ENCODE measurements around the gene CACNA2D4.

Gene CACNA2D4

DNA sequence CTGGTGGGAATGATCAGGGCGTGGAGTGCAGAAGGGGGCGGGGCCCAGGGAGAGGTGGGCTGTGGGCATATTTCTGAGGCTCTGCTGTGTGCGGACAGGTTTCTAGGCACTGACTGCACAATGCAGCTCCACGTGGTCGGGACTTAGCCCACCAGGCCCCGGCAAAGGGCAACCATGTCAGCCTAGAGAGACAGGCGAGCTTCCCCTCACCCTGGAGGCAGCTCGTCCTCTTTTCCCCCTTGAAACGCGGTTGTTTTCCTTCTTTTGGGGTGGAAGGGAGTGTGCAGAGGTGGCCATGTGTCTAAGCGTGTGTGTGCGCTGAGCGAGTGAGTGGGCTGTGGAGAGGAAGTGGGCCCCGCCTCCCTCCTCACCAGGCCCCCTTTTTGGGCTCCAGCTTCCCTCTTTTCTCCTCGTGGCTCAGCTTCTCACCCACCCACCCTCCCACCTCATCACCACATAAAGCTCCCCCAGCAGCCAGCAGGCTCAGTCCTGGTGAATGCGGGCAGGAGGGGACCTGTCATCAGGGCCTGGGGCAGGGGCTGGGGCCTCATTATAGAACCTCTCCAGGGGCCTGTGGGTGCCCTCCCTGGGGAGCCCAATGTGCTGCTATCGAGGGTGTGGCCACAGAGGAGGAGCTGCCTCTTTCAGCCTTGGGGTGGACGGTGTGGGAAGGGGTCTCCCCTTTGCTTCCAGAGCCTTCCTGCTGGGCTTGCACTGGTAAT lies 76.1 kb downstream of the CACNA2D4 start:
- Histone ChIP-seq H3K36me3 (ENCODE audit: control insufficient read depth, insufficient read depth, low read length) (no peaks in the 10 kb centered on the region), H3K4me3 (replicated peaks; ENCODE audit: low read depth, low read length) (no peak overlapping the region), H3K27me3 (replicated peaks; ENCODE audit: control insufficient read depth, insufficient read depth, low read length) (peaks cover 4% of the 10 kb centered on the region; the same call in 1 of the 2 replicates)
- TF ChIP-seq, protein P1, sequence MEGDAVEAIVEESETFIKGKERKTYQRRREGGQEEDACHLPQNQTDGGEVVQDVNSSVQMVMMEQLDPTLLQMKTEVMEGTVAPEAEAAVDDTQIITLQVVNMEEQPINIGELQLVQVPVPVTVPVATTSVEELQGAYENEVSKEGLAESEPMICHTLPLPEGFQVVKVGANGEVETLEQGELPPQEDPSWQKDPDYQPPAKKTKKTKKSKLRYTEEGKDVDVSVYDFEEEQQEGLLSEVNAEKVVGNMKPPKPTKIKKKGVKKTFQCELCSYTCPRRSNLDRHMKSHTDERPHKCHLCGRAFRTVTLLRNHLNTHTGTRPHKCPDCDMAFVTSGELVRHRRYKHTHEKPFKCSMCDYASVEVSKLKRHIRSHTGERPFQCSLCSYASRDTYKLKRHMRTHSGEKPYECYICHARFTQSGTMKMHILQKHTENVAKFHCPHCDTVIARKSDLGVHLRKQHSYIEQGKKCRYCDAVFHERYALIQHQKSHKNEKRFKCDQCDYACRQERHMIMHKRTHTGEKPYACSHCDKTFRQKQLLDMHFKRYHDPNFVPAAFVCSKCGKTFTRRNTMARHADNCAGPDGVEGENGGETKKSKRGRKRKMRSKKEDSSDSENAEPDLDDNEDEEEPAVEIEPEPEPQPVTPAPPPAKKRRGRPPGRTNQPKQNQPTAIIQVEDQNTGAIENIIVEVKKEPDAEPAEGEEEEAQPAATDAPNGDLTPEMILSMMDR (IDR thresholded peaks at IDR 0.05; ENCODE audit: insufficient read depth, low read length, poor library complexity, severe bottlenecking): no peak
- no peak for DNase-seq (ENCODE audit: extremely low read depth, insufficient read length)

DNA sequence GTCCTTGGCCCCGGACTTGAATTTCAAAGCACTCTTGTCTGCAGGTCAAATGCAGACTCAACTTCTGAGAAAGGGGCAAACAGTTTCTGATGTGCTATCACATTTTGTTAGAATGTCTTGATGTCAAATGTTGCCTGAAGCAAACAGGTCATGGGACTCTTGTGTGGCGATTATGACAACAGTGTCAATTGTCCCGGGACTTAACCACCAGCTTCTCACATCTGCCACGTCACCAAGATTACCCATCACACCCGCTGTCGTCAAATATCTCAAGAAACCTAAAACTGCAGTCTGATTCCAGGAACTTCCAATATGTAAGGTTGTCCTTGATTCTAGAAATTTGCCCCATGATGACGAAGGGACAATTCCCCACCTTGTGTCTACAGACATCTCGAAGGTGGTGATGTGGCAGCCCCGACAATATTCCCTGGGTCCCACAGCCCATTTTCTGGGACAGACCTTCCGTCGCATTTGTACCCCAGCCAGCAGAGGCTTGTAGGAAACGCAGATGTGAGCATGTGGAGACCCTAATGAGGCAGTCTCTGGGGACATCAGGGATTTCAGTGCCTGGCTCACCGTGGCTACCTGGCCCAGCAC lies 76.8 kb downstream of the CACNA2D4 start:
- Histone ChIP-seq H3K4me3 (replicated peaks; ENCODE audit: low read depth, low read length) (no peak overlapping the region), H3K27me3 (replicated peaks; ENCODE audit: control insufficient read depth, insufficient read depth, low read length) (peaks cover 4% of the 10 kb centered on the region; the same call in 1 of the 2 replicates), H3K36me3 (ENCODE audit: control insufficient read depth, insufficient read depth, low read length) (no peaks in the 10 kb centered on the region)
- DNase-seq (ENCODE audit: extremely low read depth, insufficient read length): no peak
- TF ChIP-seq, protein P1 (IDR thresholded peaks at IDR 0.05; ENCODE audit: insufficient read depth, low read length, poor library complexity, severe bottlenecking): no peak

DNA sequence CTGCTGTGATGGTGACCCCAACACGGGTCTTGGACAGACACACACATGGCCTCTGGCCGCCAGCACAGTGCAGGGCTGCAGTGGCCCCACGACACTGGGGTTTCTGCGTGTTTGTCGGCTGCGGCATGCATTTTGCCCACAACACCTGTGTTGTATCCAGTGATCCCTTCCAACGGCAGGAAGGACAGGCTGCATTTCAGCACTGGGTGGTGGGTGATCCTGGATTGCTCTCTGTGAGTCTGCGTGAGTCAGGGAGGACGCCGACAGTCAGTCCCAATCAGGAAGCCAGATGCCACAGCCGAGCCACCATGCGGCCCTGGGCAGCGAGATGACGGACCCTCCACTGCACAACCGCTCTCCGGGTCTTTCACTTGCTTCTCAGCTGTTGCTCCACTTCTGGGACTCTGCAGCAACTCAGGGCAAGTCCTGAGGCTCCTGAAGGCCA lies 77.4 kb downstream of the CACNA2D4 start:
- DNase-seq (ENCODE audit: extremely low read depth, insufficient read length): no peak
- TF ChIP-seq, protein P1 (IDR thresholded peaks at IDR 0.05; ENCODE audit: insufficient read depth, low read length, poor library complexity, severe bottlenecking): no peak

DNA sequence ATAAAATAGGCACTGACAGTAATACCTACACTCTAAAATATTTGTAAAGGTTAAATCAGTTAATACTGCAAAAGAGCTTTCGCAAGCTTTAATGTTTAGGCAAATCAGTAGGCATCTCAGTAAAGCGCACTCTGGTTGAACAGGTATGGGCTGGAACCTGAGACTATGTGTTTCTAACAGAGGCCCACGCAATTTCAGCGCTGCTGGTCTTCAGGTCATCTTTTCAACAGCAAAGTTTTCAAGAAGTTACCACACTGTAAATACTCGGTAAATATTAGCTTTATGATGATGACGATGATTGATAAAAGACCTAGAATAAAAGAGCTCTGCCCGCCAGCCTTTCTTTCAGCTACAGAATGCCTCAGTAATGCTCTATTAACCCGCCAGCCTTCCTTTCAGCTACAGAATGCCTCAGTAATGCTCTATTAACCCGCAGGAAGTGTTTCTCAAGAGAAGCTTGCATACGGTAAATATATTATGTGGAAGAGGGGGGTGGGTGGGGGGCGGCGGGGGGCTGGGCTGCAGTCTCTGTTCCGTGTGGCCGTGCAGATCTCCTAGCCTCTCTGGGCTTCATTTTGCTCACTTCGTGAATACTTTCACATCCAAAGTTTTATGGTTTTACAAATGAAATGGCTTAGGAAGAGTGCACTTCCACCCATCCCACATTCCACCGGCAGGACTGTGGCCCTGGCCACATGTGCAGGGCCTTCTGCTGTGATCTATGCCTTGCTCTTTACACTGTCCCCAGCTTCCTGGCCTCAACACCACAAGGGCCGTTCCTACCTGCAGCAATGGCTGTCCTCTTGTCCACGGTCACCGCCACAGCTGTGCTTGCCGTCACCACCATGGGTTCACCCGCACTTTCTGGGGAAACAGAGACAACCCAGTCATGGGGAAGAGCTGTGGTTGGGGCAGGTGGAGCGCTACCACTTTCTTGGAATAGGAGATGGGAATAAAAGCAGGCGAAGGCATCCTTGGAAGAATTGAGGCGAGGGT lies 78.2 kb downstream of the CACNA2D4 start:
- TF ChIP-seq, protein P1 (IDR thresholded peaks at IDR 0.05; ENCODE audit: insufficient read depth, low read length, poor library complexity, severe bottlenecking): no peak
- Histone ChIP-seq H3K36me3 (ENCODE audit: control insufficient read depth, insufficient read depth, low read length) (no peaks in the 10 kb centered on the region), H3K4me3 (replicated peaks; ENCODE audit: low read depth, low read length) (no peak overlapping the region), H3K27me3 (replicated peaks; ENCODE audit: control insufficient read depth, insufficient read depth, low read length) (peaks cover 4% of the 10 kb centered on the region; the same call in 1 of the 2 replicates)
- no peak for DNase-seq (ENCODE audit: extremely low read depth, insufficient read length)

More for the DNA sequence above, 77.4 kb downstream of the CACNA2D4 start:
- Histone ChIP-seq H3K36me3 (ENCODE audit: control insufficient read depth, insufficient read depth, low read length) (no peaks in the 10 kb centered on the region), H3K27me3 (replicated peaks; ENCODE audit: control insufficient read depth, insufficient read depth, low read length) (peaks cover 4% of the 10 kb centered on the region; the same call in 1 of the 2 replicates), H3K4me3 (replicated peaks; ENCODE audit: low read depth, low read length) (no peak overlapping the region)

DNA sequence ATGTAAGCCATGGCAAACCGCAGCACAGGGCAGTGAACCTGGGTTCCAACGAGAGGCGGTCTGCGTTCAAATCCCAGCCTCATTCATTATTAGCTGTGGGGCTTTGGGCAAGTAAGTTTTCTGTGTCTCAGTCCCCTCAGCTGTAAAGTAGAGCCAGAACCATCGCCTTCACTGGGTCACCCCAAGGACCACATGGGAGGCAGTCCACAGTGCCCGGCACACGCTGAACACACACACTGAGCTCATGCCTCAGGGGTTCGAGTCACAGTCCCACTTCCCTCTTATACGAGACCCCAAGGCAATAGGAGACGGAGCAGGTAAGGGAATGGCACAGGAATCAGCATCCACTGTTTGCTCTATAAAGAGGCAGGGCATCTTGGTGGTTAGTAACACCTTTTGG lies 79.0 kb downstream of the CACNA2D4 start:
- TF ChIP-seq, protein P1 (IDR thresholded peaks at IDR 0.05; ENCODE audit: insufficient read depth, low read length, poor library complexity, severe bottlenecking): no peak
- Histone ChIP-seq H3K36me3 (ENCODE audit: control insufficient read depth, insufficient read depth, low read length) (no peaks in the 10 kb centered on the region), H3K27me3 (replicated peaks; ENCODE audit: control insufficient read depth, insufficient read depth, low read length) (peaks cover 4% of the 10 kb centered on the region; the same call in 1 of the 2 replicates), H3K4me3 (replicated peaks; ENCODE audit: low read depth, low read length) (no peak overlapping the region)
- no peak for DNase-seq (ENCODE audit: extremely low read depth, insufficient read length)
